SK-N-SH (cell line): ENCODE measurements around the gene LEKR1.

Experiments
- EP300 ChIP-seq, 2 experiments: IDR thresholded peaks; 2 replicates each; pipeline versions ENCODE4 v1.4.0 to v1.6.1; 2012; ENCODE audit warnings: borderline replicate concordance in 1 of 2, low read depth in 1 of 2, low read length in 1 of 2
- GABPA ChIP-seq: IDR thresholded peaks from 2 replicates; pipeline ENCODE4 v1.4.0; 2012; ENCODE audit warnings: low read depth, mild to moderate bottlenecking
- JUND ChIP-seq: IDR thresholded peaks from 2 replicates; pipeline ENCODE4 v1.4.0; 2012
- MXI1 ChIP-seq: IDR thresholded peaks from 2 replicates; pipeline ENCODE4 v1.6.1; 2012; ENCODE audit warnings: mild to moderate bottlenecking, low read depth, low read length, improper control_type of control experiment
- NFIC ChIP-seq: IDR thresholded peaks from 2 replicates; pipeline ENCODE4 v1.4.0; 2012; ENCODE audit warnings: borderline replicate concordance
- NRF1 ChIP-seq: IDR thresholded peaks from 2 replicates; pipeline ENCODE4 v1.6.1; 2012; ENCODE audit warnings: low read depth, mild to moderate bottlenecking, low read length
- TAF1 ChIP-seq: IDR thresholded peaks from 2 replicates; pipeline ENCODE4 v1.6.1; 2012; ENCODE audit warnings: low read depth, mild to moderate bottlenecking, low read length, moderate library complexity, borderline replicate concordance
- YY1 ChIP-seq: IDR thresholded peaks from 2 replicates; pipeline ENCODE4 v1.4.0; 2012; ENCODE audit warnings: low read depth, mild to moderate bottlenecking
- TF ChIP-seq, protein P1 (sequence below): fragments of 200-600 bp; sonication (generic); IDR thresholded peaks from 2 replicates; pipeline ENCODE4 v1.6.1; 2017; ENCODE audit warnings: antibody characterized with exemption, mild to moderate bottlenecking, moderate library complexity
- TF ChIP-seq, protein P2 (sequence below): IDR thresholded peaks from 2 replicates; pipeline ENCODE4 v1.4.0; 2012; ENCODE audit warnings: low read depth, borderline replicate concordance
- TF ChIP-seq, protein P3 (sequence below): fragments of 150-350 bp; IDR thresholded peaks from 2 replicates; pipeline ENCODE4 v1.6.1; 2017; ENCODE audit warnings: antibody characterized with exemption, low read length, low read depth, borderline replicate concordance
- TF ChIP-seq, protein P4 (sequence below): IDR thresholded peaks from 2 replicates; pipeline ENCODE4 v1.4.0; 2012; ENCODE audit warnings: low read depth, borderline replicate concordance

DNA sequence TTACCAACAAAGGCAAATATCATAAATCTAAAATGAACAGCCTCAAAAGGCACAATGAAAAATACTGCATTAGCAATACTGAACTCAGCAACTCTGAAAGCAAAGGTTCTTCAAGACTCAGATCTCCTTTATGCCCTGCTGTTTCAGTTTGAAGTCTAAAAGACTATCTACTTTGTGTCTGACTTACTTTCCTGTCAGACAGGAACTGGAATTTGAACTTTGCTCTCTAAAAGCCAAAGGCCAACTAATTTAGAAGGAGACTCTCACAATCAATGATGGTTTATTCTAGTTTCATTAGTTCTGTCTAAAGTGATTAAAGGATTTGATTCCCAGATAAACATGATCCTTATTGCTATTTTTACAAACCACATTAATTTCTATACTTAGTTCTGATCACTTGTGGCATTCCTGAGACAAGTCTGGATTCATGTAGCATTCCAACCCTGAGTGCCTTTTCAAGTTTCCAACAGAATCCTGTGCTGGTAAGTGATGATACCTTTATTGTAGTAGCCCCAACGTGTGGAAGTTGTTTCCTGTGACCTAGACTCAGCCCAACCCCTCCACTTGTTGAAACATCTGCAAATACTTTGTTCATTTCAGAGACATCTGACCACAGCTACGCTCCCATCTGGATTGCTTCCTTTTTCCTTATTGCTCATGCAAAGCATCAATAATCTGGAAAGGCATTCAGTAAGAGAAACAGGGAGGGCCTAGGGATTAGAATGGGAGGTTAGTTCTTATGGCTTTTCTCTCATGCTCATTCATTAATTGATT lies 14.9 kb upstream of the LEKR1 start:
- TF ChIP-seq, protein P1, sequence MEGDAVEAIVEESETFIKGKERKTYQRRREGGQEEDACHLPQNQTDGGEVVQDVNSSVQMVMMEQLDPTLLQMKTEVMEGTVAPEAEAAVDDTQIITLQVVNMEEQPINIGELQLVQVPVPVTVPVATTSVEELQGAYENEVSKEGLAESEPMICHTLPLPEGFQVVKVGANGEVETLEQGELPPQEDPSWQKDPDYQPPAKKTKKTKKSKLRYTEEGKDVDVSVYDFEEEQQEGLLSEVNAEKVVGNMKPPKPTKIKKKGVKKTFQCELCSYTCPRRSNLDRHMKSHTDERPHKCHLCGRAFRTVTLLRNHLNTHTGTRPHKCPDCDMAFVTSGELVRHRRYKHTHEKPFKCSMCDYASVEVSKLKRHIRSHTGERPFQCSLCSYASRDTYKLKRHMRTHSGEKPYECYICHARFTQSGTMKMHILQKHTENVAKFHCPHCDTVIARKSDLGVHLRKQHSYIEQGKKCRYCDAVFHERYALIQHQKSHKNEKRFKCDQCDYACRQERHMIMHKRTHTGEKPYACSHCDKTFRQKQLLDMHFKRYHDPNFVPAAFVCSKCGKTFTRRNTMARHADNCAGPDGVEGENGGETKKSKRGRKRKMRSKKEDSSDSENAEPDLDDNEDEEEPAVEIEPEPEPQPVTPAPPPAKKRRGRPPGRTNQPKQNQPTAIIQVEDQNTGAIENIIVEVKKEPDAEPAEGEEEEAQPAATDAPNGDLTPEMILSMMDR, result no peak
- TF ChIP-seq YY1 (no peak), JUND (no peak), EP300 (IDR thresholded peaks at IDR 0.05; ENCODE audit: borderline replicate concordance in 1 of 2, low read depth in 1 of 2, low read length in 1 of 2) (no peak), MXI1 (no peak), NFIC (no peak), GABPA (no peak), TAF1 (no peak), NRF1 (no peak)
- TF ChIP-seq, protein P2, sequence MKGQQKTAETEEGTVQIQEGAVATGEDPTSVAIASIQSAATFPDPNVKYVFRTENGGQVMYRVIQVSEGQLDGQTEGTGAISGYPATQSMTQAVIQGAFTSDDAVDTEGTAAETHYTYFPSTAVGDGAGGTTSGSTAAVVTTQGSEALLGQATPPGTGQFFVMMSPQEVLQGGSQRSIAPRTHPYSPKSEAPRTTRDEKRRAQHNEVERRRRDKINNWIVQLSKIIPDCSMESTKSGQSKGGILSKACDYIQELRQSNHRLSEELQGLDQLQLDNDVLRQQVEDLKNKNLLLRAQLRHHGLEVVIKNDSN, result no peak
- TF ChIP-seq, protein P3, sequence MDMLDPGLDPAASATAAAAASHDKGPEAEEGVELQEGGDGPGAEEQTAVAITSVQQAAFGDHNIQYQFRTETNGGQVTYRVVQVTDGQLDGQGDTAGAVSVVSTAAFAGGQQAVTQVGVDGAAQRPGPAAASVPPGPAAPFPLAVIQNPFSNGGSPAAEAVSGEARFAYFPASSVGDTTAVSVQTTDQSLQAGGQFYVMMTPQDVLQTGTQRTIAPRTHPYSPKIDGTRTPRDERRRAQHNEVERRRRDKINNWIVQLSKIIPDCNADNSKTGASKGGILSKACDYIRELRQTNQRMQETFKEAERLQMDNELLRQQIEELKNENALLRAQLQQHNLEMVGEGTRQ, result no peak
- TF ChIP-seq, protein P4, sequence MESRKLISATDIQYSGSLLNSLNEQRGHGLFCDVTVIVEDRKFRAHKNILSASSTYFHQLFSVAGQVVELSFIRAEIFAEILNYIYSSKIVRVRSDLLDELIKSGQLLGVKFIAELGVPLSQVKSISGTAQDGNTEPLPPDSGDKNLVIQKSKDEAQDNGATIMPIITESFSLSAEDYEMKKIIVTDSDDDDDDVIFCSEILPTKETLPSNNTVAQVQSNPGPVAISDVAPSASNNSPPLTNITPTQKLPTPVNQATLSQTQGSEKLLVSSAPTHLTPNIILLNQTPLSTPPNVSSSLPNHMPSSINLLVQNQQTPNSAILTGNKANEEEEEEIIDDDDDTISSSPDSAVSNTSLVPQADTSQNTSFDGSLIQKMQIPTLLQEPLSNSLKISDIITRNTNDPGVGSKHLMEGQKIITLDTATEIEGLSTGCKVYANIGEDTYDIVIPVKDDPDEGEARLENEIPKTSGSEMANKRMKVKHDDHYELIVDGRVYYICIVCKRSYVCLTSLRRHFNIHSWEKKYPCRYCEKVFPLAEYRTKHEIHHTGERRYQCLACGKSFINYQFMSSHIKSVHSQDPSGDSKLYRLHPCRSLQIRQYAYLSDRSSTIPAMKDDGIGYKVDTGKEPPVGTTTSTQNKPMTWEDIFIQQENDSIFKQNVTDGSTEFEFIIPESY, result no peak
